HG03378 (cell line): ENCODE results near the gene TAC3.
A peak's percentile ranks its signal among the peaks of the same experiment; 100 is the strongest.
"Not testable (repeated sequence)": the region's sequence is repeated elsewhere in the genome, so short reads cannot be mapped to it uniquely, and the experiment has no call there.

Experiments
- ATAC-seq: cut with Tn5 transposase; IDR thresholded peaks from one replicate; pipeline ENCODE4 v1.9.1; 2021; ENCODE audit warnings: mild to moderate bottlenecking, moderate library complexity; ENCODE audit not compliant: unreplicated experiment

Gene TAC3

DNA sequence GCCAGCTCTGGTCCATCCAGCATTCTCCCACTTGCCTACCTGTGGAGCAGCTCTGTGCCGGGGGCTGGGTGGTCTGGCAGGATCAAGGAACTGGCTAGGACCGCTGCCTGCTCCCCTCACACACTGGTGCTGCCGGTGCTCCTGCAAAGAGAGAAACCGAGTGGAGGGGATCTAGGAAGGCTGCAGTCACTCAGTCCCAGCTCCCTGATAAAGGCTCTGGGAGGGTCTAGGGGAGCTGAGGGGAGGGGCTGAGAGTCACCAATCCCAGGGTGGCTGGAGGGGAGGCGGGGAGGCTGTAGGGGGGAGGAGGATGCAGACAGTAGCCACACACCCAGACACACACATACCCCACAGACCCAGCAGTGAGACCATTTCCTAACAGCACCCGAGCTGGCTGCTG is at the start of gene TAC3:
Gene TAC3 (minus strand): TSS at position 182 of the 400 bp plus-strand sequence. CDS start 732 bp downstream, outside the sequence.
- no peak for ATAC-seq

DNA sequence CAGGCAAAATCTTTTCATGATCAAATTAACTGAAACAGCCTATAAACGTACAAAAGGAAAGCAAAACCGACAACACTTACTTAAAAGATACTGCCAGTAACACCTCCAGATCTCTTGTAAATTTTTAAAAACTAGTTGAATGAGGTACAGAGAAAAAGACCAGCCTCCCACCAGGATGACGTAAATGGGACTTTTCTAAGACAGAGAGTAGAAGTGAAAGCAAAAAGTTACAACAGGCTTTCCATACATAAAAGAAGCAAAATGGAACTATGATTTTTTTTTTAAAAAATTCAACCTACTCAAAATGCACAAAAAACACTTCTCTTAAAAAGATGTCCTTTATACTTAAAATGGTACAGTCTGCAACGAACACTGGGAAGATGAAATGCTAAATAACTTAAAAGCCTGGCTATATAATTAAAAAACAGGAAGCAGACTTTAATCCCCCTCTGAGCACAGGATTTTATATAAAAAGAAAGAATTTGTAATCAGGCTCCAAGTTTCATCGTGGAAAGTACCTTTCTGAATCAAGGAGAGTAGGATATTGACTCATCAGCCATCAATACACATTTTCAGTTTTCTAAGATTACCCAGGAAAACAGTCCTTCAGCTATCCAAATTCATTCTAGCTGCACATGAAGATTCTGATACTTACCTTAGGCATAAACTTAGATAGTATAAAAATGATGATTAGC is 47.8 kb upstream of the TAC3 start:
- ATAC-seq = peak; percentile 74

DNA sequence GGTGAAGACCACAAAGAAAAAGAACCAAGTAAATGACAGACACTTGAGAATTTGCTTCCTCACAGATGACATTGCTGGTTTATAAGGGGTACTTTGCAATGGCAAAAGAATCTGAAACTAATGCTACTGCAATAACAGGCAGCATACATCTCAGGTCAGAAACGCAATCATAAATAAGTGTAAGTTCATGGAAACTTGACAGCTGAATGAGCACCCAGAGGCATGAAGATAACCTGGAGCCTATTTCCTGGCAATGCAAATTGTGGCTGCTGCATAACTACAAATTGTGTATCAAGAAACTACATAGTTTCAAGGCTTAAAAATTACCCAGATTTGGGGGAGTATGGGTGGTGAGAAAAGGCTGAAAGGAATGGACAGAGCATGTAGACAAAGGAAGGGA is 42.1 kb upstream of the TAC3 start:
- ATAC-seq = no peak

DNA sequence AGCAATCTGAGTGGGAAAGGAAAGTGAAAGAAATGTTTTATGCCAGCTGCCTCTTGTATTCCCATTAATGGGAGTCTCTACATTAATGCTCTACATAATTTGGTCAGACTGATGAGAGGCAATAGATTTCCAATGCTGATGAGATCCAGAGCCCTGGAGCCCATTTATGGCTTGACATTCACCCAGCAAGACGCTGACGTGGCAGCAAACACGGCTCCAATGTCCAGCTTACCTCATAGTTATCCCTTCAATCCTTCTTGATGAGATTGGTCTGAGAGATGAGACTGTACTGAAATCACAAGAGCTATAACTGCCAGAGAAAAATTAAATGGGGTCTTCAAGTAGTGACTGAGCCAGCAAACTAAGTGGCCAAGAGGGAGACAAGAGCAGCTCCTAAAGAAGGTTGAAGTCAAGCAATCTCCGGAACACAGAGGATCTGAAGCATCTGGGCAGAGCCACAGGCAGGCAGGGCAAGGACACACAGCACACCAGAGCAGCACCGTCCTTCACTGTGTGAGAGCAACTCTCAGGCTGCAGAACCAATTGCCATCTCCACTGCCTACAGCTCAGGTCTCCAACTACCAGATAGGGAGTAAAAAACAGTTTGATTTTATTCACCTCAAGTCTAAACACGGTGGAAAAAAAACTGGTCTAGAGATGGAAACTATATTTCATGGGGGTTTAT is 40.9 kb upstream of the TAC3 start:
- ATAC-seq = no peak

DNA sequence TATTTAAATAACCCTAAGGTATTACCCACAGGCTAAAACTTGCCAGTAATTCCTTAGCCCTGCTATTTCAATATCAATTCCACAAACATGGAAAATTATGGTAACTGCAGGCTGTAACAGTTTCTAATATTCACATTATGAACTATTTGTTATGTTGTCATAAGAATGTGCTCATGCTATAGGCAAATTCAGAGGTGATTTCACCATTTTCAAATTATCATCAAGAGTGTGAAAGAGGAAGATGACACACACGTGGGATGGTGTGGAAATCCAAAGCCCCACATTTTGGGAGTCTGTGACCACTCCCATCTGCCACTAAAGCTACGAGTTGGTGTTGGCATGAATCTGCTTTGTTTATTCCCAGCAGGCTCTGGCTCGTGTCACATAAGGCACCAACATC is 39.5 kb upstream of the TAC3 start:
- no peak for ATAC-seq

DNA sequence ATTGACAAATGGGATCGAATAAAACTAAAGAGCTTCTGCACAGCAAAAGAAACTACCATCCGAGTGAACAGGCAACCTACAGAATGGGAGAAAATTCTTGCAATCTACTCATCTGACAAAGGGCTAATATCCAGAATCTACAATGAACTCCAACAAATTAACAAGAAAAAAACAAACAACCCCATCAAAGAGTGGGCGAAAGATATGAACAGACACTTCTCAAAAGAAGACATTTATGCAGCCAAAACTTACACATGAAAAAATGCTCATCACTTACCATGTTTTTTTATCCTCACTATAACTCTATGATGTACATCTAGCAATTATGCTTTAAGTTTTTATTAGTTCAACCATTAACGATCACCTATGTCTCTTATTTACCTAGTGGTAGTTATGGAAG is 37.6 kb upstream of the TAC3 start:
- not testable (repeated sequence) for ATAC-seq

DNA sequence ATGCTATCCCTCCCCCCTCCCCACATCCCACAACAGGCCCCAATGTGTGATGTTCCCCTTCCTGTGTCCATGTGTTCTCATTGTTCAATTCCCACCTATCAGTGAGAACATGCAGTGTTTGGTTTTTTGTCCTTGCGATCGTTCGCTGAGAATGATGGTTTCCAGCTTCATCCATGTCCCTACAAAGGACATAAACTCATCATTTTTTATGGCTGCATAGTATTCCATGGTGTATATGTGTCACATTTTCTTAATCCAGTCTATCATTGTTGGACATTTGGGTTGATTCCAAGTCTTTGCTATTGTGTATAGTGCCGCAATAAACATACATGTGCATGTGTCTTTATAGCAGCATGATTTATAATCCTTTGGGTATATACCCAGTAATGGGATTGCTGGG is 36.8 kb upstream of the TAC3 start:
- not testable (repeated sequence) for ATAC-seq

DNA sequence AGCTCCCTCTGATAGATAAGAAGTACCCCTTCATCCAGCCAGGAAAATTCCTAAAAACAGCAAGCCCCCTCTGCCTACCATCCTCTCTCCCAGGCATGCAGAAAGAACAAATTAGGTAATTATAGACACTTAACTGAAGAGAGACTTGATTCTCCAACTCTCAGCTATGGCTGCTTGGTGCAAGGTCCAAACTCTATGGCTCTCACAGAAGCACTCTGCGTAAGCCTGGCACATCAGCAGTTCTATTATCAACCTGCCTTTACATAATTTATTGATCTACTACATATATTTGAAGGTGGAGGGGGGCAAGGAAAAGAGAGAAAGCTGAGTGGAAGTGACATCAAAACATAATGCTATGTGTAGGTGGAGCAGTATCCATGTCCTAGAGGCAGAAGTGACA is 34.7 kb upstream of the TAC3 start:
- ATAC-seq = no peak

DNA sequence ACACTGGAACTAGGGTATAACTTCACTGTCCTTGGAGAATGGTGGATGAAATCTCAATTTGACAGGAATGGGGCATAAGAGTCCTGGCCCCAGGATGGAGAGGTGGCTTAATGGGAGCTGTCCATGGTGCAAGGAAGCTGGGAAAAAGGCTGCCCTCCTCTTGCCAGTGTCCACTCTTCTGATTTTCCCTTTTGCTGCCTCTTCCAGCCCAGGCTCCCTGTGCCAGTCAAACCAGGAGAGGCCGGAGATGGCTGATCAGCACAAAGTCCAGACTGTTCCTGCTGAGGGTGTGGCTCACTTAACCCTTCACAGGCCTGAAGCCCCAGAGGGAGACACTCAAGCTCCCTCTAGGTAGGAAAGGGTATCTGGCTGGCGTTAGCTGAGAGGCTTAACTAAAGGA is 33.6 kb upstream of the TAC3 start, which contains the start of gene MYO1A:
Gene MYO1A (minus strand): TSS at position 240 of the 400 bp plus-strand sequence. CDS start 1,806 bp downstream, outside the sequence.
- ATAC-seq = no peak

DNA sequence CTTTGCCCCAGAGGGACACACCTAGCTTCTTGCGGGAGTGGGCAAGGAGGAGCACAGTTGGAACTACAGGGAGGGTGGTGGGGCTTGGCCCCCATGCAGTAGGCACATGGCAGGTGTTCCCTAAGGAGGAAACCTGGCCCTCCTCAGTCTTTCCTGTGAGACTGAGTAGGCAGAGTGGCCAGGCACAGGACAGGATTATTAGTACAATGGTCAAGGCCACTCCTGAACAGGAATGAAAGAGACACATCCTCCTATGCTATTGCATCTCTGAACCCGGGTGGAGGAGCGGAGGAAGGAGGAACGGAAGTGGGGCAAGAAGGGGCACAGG is 32.8 kb upstream of the TAC3 start:
- ATAC-seq = no peak

DNA sequence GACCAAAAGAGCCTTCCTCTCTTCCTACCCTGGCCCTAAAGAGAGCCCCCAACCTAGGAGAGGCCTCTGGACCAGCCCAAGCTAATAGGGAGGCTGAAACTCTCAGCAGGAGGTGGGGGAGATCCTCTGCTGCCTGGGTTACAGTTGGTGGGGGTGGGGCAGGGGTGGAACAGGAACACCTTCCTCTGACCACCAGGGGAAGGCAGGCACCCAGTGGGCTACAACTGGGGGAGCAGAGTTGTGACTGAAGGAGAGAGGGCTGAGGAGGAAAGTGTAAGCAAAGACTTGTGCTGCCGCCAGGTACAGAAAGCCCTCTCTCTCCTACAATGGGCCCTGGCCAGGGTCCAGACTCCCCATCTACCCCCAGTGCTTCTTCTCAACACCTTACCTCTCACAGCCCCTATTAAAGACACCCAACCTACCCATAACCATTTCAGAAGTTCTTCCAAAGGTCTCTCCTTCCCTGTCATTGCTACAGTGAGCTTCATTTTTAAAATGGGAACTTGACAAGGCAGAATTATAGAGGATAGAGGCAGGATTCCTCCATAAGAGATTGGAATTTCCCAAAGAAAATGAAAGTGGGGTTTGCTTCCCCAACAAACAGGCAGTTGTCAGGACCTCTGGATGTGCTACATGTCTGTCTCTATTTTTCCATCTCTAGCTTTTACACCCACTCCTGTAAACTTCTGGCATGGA is 32.2 kb upstream of the TAC3 start:
- no peak for ATAC-seq

DNA sequence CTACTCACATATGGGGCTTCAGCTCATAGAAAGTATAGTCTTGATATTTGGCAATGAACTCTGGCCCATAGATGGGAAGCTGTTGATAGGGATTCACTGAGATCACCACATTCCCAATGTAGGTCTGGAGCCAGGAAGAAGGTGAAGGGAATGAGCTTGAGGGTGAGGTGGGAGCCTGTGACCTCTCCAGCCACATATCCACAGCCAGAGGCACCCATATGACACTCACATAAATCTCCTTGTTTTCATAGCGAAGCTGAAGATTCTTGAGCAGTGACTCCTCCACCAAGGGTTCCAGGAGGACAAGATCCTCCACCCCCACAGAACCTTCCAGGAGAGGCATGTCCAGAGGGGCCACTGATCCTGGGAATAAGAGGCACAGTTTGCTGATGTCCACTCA is 31.7 kb upstream of the TAC3 start:
- ATAC-seq = no peak

DNA sequence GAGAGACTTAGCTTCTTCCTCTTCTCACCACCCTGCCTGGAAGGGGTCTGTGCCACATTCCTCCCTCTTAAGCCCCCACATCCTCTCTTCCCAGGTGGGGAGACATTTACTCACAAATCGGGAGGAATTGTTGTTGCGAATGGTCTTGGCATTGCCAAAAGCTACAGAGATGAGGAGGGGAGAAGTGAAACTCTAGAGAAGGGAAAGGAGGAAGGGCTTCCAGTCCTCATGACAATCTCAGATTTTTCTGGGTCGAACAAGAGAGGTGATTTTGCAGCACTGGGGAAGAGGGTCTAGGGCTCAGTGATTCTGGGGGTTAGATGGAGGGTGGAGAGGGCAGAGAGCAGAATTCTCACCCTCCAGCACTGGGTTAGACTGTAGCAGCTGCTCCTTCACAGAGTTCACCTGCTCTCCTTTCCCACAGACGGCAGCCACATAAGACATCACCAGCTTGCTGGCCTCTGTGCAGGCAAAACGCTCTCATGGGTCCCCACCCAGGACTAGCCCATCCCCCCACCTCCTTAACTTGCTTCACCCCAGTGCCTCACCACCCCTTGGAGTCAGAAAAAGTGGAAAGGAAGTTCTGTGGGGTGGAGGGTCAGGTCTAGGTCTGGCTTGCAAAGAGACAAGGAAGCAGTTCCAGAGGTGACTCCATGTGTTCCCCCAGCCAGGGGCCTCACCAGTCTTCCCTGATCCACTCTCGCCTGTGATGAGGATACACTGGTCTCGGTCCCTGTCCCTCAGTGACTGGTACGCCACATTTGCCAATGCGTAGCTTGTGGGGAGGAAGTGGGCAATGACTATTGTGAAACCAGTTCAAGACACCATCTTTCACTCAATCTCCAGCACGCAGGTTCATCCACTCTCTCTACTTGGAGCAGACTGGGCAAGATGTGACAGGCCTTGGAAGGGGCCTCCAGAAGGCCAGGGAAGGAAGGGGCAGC is 30.9 kb upstream of the TAC3 start:
- no peak for ATAC-seq

DNA sequence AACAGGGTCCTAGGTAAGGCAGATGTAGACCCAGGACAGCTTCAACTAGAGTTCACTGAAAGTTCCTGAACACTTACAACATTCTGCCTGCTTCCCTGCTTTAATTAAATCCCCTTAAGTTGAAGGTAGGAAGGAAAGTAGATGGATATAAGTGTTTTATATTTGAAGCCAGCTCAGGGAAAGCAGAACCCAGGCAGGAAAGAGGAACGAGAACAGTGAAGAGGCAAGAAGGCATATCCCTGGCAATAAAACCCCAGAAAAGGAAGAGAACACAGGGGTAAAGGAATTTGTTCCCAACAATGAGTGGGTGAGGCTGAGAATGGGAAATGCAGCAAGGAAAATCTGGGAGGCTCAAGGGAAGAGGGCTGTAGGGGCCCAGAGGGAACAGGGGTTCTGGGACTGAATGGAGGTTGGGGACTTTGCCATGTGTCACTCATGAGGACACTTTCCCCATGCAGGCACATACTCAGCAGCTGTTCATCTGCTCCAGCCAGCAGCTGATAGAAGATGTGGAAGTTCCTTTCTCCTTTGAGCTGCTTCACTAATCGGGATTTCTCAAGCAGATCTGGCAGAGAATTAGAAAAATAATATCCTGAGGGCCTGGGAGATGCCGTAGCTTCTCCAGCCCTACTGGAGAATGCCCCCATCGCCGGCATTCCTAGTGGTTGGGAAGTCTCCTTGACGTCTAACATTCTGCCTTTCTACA is 29.9 kb upstream of the TAC3 start:
- ATAC-seq = no peak

DNA sequence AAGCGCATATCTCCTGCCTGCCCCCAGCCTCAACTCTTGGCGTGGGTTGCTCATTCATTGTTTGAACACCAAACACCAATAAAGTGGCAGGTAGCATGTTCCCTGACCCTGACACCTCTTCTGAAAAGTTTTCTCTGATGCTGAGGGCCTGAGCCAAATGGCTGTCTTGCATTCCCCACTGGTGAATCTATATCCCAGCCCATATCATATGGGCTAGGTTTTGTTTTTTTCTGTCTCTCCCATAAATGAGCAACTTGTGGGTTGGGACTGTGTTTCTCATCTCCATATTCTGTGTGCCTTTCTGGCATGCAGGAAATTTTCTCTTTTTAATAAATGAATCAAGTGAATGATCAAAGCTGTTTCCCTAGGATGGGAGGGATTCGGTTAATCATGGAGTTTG is 28.6 kb upstream of the TAC3 start:
- ATAC-seq = no peak

DNA sequence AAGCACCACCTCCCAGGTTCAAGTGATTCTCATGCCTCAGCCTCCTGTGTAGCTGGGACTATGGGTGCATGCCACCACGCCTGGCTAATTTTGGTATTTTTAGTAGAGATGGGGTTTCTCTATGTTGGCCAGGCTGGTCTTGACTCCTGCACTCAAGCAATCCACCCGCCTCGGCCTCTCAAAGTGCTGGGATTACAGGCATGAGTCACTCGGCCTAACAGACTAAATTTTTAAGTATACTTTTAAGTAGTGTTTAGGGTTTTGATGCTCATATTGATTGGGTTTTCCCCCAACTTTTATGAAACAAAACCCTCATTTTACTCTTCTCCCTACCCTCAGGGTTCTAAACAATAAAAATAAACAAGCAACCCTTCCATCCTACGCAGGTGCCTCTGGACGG is 28.1 kb upstream of the TAC3 start:
- no peak for ATAC-seq

DNA sequence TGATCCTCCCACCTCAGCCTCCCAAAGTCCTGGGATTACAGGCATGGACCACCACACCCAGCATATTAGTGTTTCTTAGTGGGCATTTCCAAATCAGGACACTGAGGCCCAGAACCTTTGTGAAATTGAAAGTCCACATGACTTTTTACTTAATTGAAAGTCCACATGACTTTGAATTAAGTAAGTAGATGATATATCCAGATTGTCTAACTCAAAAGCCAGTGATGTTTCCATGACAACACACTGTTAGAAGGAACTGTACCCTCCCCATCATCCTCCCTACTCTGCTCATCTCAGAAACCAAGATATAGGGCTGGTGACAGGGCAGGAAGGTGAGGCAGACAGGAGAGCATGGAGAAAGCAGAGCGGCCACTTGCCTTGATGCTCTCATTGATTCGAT is 26.4 kb upstream of the TAC3 start:
- ATAC-seq = no peak

DNA sequence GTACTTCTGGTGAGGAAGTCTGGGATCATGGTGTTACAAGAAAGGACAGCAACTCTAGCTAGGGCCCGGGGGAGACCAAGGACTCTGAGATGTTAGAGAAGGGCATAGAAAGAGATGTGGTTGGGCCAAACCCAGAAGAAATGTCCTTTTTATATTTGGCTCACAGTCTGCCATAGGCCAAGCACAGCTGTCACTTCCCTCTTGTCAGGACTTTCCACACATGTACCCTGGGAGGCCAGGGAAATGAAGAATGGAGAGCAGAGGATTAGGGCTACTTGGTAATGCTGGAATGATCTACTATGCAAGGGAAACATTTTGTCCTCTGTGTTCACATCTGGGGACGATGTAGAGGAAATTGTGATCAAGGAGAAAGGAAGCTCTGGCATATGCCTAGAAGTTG is 24.4 kb upstream of the TAC3 start:
- ATAC-seq = no peak

DNA sequence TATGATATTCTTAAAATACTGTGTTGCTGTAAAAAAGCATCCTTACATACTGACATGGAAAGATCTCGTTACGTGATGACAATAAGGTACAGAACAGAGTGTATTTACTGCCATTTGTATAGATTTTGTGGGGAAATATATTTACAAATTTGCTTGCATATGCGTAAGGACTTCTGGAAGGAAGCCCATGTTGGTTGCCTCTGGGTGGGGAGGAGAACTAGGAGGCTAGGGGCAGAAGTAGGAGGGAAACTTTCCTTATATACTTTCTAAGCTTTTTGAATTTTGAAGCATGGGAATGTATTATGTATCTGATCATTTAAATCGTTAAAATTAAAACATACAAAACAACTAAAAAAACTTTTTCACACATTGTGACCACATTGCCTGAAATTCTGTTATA is 23.9 kb upstream of the TAC3 start:
- no peak for ATAC-seq

DNA sequence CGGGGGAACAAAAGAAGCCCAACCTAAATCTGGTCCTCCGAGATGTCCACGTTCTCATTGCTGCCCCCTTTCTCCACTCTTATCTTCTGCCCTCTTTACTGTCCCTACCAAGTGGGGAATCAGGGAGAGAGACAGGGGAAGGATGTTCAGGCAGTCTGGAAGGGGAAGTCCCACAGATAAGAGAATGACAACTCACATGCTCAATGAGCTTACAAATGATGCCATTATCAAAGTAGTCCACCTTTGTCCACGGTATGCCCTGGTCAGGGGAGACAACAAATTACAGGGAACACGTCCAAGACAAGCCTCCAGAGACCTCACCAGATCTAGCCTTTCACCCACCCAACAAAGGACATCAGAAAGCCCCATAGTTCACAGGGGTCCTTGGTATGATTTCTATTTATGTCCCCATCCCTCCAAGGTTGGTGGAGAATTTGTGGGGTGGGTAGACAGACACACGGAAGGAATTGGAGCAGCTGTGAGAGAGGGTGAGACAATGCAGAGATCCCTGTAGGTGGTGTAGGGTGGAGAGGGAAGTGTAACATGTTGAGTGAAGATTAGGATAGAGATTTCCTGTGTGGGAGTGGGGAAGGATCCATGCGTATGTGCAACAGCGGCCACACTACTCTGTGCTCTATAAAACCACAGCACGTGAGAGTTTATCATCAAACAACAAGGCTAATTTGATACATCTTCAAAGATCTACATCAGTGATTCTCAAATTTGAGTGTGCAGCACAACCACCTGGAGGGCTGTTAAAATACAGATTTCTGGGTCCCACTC is 22.9 kb upstream of the TAC3 start:
- ATAC-seq = no peak
